Gastroesophageal sphincter (tissue), 4 donors: ENCODE data around the gene HELZ2. TPM values are rescaled to one million over a fixed set of nuclear protein-coding genes. Genes with fewer than 3 reads are reported as not detected.

Experiments
- ATAC-seq: fragments of 150-250 bp; one replicate; pipeline ENCODE4 v1.9.1; 2016; ENCODE audit warnings: mild to moderate bottlenecking, moderate library complexity
- H3K27ac ChIP-seq, 4 donors: fragments of 200-600 bp; sonication (generic) in 3 of 4; 1 replicate in 3 of 4; 2 replicates in 1 of 4; pipeline ENCODE4 v1.5.1; 2016 to 2019
- H3K27me3 ChIP-seq: fragments of 200-600 bp; sonication (generic); one replicate; pipeline ENCODE4 v1.5.1; 2019
- H3K36me3 ChIP-seq, 2 donors: fragments of 200-600 bp; sonication (generic); one replicate each; pipeline ENCODE4 v1.5.1; 2019; ENCODE audit warnings: control low read depth in 1 of 2
- H3K4me1 ChIP-seq, 3 donors: fragments of 200-600 bp; sonication (generic); 1 replicate in 2 of 3; 2 replicates in 1 of 3; pipeline ENCODE4 v1.5.1; 2016 to 2019; ENCODE audit warnings: control low read depth in 2 of 3
- H3K4me3 ChIP-seq, 2 donors: fragments of 200-600 bp; sonication (generic); one replicate each; pipeline ENCODE4 v1.5.1; 2019; ENCODE audit warnings: mild to moderate bottlenecking in 1 of 2, moderate library complexity in 1 of 2
- H3K9me3 ChIP-seq, 3 donors: fragments of 200-600 bp; sonication (generic); one replicate each; pipeline ENCODE4 v1.5.1; 2017 to 2019; ENCODE audit warnings: control low read depth in 2 of 3
- EP300 ChIP-seq: sonication (generic); formaldehyde crosslinking; IDR thresholded peaks from one replicate; pipeline ENCODE4 v1.6.1; 2017; ENCODE audit warnings: antibody characterized with exemption, mild to moderate bottlenecking
- POLR2A ChIP-seq, 2 donors: fragments of 450-650 bp; IDR thresholded peaks; one replicate each; pipeline ENCODE4 v1.6.1; 2017; ENCODE audit warnings: antibody characterized with exemption in 2 of 2, mild to moderate bottlenecking in 2 of 2, moderate library complexity in 1 of 2
- POLR2AphosphoS5 ChIP-seq: sonication (generic); formaldehyde crosslinking; IDR thresholded peaks from one replicate; pipeline ENCODE4 v1.6.1; 2017; ENCODE audit warnings: antibody characterized with exemption
- WGBS, 2 donors: methylation state at CpG; one replicate each; pipeline ENCODE4 v1.1.5; 2018; ENCODE audit warnings: low coverage in 1 of 2; 5-methylcytosine and 5-hydroxymethylcytosine counted together
- total RNA-seq, 4 donors: library from RNA; depleted of rRNA; stranded (reverse); fragments of >200 nt; gene quantifications; one replicate each; pipeline ENCODE4 v1.1.0, GENCODE V29; 2016
- TF ChIP-seq, protein P1 (sequence below), 4 experiments: fragments of 200-600 bp in 2 of 4; fragments of 450-650 bp in 2 of 4; sonication (generic) in 1 of 4; IDR thresholded peaks; one replicate each; pipeline ENCODE4 v1.5.1; 2017 to 2019; ENCODE audit warnings: antibody characterized with exemption in 4 of 4, mild to moderate bottlenecking in 2 of 4, moderate library complexity in 2 of 4

HELZ2 gene
- total RNA-seq, 4 donors from 2014 or later: 14.2 to 22.2 (median 20.2) TPM

DNA sequence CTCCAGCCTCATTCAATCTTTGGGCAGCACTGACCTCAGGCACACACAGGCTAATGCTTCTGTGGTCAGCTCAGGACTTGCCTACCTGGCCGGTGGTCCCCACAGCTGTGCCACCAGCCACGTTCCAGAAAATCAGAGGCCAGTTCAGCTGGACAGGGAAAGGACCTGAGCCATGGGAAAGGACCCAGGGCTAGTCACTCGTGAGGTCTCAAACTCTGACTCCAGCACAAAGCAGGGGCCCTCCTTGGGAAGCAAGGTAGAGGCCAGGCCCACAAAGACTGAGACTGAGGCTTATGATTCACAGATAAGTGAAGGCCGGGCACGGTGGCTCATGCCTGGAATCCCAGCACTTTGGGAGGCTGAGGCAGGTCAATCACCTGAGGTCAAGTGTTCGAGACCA, 22.4 kb upstream of the HELZ2 start:
- Histone ChIP-seq H3K4me3 (no peak overlapping the region), H3K9me3 (no peaks in the 10 kb centered on the region), H3K27me3 (no peaks in the 10 kb centered on the region), H3K4me1 (peaks cover 0 to 6% (median 0%) of the 10 kb centered on the region in 3 donors), H3K27ac (no peak overlapping the region), H3K36me3 (peaks cover 0 to 99% of the 10 kb centered on the region in 2 donors)
- 100% methylated on average over 1 of the region's 6 CpGs; no CpG with 5 or more reads in 1 of the 2 donors for WGBS, 2 donors
- no peak for ATAC-seq
- TF ChIP-seq POLR2A (IDR thresholded peaks at IDR 0.05) (no peak), POLR2AphosphoS5 (no peak), EP300 (no peak)
- TF ChIP-seq, protein P1, sequence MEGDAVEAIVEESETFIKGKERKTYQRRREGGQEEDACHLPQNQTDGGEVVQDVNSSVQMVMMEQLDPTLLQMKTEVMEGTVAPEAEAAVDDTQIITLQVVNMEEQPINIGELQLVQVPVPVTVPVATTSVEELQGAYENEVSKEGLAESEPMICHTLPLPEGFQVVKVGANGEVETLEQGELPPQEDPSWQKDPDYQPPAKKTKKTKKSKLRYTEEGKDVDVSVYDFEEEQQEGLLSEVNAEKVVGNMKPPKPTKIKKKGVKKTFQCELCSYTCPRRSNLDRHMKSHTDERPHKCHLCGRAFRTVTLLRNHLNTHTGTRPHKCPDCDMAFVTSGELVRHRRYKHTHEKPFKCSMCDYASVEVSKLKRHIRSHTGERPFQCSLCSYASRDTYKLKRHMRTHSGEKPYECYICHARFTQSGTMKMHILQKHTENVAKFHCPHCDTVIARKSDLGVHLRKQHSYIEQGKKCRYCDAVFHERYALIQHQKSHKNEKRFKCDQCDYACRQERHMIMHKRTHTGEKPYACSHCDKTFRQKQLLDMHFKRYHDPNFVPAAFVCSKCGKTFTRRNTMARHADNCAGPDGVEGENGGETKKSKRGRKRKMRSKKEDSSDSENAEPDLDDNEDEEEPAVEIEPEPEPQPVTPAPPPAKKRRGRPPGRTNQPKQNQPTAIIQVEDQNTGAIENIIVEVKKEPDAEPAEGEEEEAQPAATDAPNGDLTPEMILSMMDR (IDR thresholded peaks at IDR 0.05): no peak

DNA sequence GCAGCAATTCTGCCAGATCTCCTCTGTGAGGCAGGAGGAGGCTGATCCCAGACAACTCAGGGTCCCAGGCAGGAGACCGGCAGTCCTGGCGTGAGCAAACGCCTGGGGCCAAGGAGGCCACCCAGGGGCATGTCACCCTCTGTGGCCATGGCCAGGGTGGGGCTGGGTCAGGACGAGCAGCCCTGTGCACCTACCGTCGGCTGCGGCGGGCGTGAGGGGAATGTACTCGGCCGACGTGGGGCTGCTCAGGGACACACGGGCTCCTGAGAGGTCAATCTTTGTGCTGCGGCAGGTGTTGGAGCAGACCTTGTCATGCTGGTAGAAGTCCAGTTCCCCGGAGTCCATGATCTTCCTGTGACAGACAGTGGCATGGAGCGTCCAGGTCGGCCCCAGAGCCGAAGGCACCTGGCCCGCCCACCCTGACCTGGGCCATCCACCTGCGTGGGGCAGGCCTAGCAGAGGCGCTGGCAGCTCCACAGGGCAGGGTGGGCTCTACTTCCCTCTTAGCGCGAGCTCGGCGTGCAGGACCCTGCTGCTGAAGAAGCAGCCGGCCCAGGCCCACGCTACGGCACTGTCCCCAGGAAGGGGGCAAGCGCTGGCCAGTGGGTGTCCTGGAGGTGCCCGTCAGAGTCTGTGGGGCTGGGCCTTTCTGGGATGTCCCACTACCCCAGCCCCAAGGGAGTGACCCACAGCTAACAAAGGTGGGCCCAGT, 21.5 kb upstream of the HELZ2 start:
- no peak overlapping the region for H3K27ac ChIP-seq
- no peak for ATAC-seq
- no peak for TF ChIP-seq POLR2AphosphoS5
- TF ChIP-seq POLR2A (IDR thresholded peaks at IDR 0.05): no peak
- TF ChIP-seq, protein P1 (IDR thresholded peaks at IDR 0.05): no peak
- TF ChIP-seq EP300: no peak
- H3K36me3 ChIP-seq: peaks cover 0 to 99% of the 10 kb centered on the region in 2 donors
- no peak overlapping the region for H3K4me3 ChIP-seq
- WGBS, 2 donors: no CpG with 5 or more reads among the region's 30 CpGs
- H3K27me3 ChIP-seq: no peaks in the 10 kb centered on the region
- H3K9me3 ChIP-seq: no peaks in the 10 kb centered on the region
- peaks cover 0 to 6% (median 0%) of the 10 kb centered on the region in 3 donors for H3K4me1 ChIP-seq

DNA sequence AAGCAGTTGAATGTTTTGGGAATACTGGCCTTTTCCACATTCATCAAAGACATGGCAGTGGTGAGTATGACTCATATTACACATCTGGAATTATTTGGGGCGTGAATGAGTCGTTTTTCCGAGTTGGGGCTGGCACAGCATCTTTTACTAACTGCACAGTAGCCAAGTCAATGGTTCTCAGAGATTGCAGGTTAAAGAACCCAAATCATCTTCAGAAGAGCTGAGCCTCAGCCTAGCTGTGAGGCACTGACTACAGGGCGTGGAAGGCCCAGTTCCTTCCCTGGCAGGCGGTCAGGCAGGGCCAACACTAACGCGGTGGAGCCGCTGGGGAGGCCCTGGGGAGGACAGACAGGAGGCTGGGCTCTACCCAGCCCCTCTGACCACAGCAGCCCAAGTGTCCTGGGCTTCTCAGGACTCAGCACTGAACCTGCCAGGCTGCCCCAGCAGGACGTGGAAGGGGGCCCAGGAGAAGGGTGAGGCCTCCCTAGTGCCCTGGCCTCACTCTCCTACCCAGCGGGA, 20.1 kb upstream of the HELZ2 start:
- H3K27ac ChIP-seq: peak overlapping the region in 1 of 4 donors; percentile 43
- peaks cover 0 to 99% of the 10 kb centered on the region in 2 donors for H3K36me3 ChIP-seq
- H3K27me3 ChIP-seq: no peaks in the 10 kb centered on the region
- WGBS, 2 donors: 26% methylated on average over 3 of the region's 10 CpGs; no CpG with 5 or more reads in 1 of the 2 donors
- H3K4me3 ChIP-seq: no peak overlapping the region
- peak; percentile 79 for ATAC-seq
- no peaks in the 10 kb centered on the region for H3K9me3 ChIP-seq
- TF ChIP-seq, protein P1 (IDR thresholded peaks at IDR 0.05): no peak
- TF ChIP-seq POLR2AphosphoS5 (no peak), EP300 (no peak), POLR2A (IDR thresholded peaks at IDR 0.05) (no peak)
- peaks cover 0 to 6% (median 0%) of the 10 kb centered on the region in 3 donors for H3K4me1 ChIP-seq

DNA sequence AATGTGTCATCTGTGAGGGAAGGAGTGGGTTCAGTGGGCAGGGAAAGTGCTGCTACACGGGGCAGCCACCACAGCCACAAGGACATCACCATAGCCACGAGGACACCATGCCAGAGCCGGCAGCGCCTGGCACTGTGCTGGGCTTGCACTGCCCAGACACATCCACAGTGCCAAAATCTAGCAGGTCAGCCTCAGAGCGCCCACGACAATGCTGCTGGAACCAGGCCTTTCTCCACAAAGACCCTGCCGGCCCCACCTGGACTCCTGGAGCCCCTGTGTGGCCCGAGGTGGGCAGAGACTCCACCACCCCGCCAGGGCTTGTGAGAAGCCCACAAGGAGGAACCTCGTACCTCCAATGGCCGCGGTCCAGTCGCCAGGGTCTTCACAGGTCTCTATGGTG, 18.6 kb upstream of the HELZ2 start:
- Histone ChIP-seq H3K4me3 (no peak overlapping the region), H3K27me3 (no peaks in the 10 kb centered on the region), H3K27ac (no peak overlapping the region), H3K9me3 (no peaks in the 10 kb centered on the region), H3K36me3 (peaks cover 0 to 99% of the 10 kb centered on the region in 2 donors), H3K4me1 (peaks cover 0 to 6% (median 0%) of the 10 kb centered on the region in 3 donors)
- ATAC-seq: no peak
- WGBS, 2 donors: 100% methylated on average over 3 of the region's 13 CpGs; no CpG with 5 or more reads in 1 of the 2 donors
- TF ChIP-seq EP300: no peak
- TF ChIP-seq, protein P1 (IDR thresholded peaks at IDR 0.05): no peak
- no peak for TF ChIP-seq POLR2A (IDR thresholded peaks at IDR 0.05)
- TF ChIP-seq POLR2AphosphoS5: no peak
